Measurements from ENCODE around the gene DUS2. TPM values are rescaled to one million over a fixed set of nuclear protein-coding genes. Genes with fewer than 3 reads are reported as not detected.

The DUS2 gene
- total RNA-seq, 2 experiments from 2014 or later: 19.9 to 32.4 TPM

- peaks cover 27% of the 10 kb centered on the region for H3K4me1 ChIP-seq (ENCODE audit: insufficient read depth, low read length, poor library complexity, severe bottlenecking)
- BruUV-seq (replicated peaks): no TSS peak
- TF ChIP-seq EZH2phosphoT487 (IDR thresholded peaks at IDR 0.05; ENCODE audit: borderline replicate concordance, low read depth, low read length): no peak
- TF ChIP-seq, protein P1, sequence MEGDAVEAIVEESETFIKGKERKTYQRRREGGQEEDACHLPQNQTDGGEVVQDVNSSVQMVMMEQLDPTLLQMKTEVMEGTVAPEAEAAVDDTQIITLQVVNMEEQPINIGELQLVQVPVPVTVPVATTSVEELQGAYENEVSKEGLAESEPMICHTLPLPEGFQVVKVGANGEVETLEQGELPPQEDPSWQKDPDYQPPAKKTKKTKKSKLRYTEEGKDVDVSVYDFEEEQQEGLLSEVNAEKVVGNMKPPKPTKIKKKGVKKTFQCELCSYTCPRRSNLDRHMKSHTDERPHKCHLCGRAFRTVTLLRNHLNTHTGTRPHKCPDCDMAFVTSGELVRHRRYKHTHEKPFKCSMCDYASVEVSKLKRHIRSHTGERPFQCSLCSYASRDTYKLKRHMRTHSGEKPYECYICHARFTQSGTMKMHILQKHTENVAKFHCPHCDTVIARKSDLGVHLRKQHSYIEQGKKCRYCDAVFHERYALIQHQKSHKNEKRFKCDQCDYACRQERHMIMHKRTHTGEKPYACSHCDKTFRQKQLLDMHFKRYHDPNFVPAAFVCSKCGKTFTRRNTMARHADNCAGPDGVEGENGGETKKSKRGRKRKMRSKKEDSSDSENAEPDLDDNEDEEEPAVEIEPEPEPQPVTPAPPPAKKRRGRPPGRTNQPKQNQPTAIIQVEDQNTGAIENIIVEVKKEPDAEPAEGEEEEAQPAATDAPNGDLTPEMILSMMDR (conservative IDR thresholded peaks at IDR 0.05; ENCODE audit: low read length): no peak
- H3K79me2 ChIP-seq (ENCODE audit: insufficient read depth, low read depth, low read length): no peaks in the 10 kb centered on the region
- H3K4me3 ChIP-seq (ENCODE audit: low read depth, low read length, poor library complexity, severe bottlenecking): no peak overlapping the region
- POLR2A ChIA-PET: interaction anchor here (0.6 to 1.3 kb wide), 4 partner anchors 12 to 98 kb away, joined by 3 to 4 read pairs (median 4); partner anchors contain the start of genes DPEP2 and NFATC3
- no peak for DNase-seq (ENCODE audit: low spot score)
- no peaks in the 10 kb centered on the region for H3K36me3 ChIP-seq (ENCODE audit: insufficient read depth, low read length)
- no peak overlapping the region for H3K27ac ChIP-seq (ENCODE audit: low read depth, low read length, poor library complexity, severe bottlenecking)
- H3K4me2 ChIP-seq (ENCODE audit: low read length): no peak overlapping the region
- H2AFZ ChIP-seq (ENCODE audit: low read length): no peak overlapping the region
- H3K9me3 ChIP-seq (ENCODE audit: low read length): no peaks in the 10 kb centered on the region
- H4K20me1 ChIP-seq (ENCODE audit: insufficient read depth, low read length): no peaks in the 10 kb centered on the region
- CTCF ChIA-PET (ENCODE audit: unreplicated experiment): no interaction called here
- no peaks in the 10 kb centered on the region for H3K9me2 ChIP-seq (ENCODE audit: insufficient read depth, low read length)
- intact Hi-C loops (cut with micrococcal nuclease; ENCODE audit: unreplicated experiment): no loop called here
Measured at GRCh38 chr16:67986949-67987348, 36.1 kb upstream of the DUS2 start.

DNA sequence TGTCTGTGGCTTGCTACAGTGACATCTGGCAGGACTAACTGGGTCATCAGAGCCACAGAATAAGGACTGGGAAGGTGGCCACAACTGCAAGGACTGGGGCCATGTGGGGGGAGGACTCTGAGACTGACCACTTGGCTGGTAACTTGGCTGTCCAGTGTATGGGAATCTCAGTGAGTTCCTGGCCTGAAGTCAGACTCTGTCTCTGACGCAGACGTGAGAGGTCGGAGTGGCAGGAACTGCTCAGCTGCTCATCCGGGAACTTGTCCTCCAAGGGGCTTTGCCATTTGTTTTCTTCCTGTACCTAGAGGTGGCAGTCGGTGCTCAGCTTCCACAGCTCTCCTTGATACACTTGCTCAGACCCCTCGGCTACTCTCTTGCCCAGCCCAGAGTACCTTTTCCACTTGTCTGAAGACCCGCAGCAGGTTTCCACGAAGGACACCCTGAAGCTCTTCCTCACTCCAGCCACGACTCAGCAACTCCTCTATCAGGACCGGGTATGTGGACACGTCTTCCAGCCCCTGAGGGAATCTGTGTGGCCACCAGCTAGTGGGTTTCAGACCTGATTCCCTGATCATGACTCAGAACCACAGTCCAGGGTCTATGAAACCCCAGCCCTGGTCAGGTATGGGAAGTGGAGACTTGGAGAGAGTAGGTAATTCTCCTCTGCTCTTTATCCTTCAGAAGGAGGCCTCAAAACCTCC lies 35.5 kb upstream of the DUS2 start:
- no peak for TF ChIP-seq EZH2phosphoT487 (IDR thresholded peaks at IDR 0.05; ENCODE audit: borderline replicate concordance, low read depth, low read length)
- TF ChIP-seq, protein P1 (conservative IDR thresholded peaks at IDR 0.05; ENCODE audit: low read length): no peak
- Histone ChIP-seq H3K27ac (ENCODE audit: low read depth, low read length, poor library complexity, severe bottlenecking) (no peak overlapping the region), H3K4me1 (ENCODE audit: insufficient read depth, low read length, poor library complexity, severe bottlenecking) (peaks cover 27% of the 10 kb centered on the region), H4K20me1 (ENCODE audit: insufficient read depth, low read length) (no peaks in the 10 kb centered on the region), H3K9me3 (ENCODE audit: low read length) (no peaks in the 10 kb centered on the region), H3K4me2 (ENCODE audit: low read length) (no peak overlapping the region), H3K79me2 (ENCODE audit: insufficient read depth, low read depth, low read length) (no peaks in the 10 kb centered on the region), H2AFZ (ENCODE audit: low read length) (no peak overlapping the region), H3K36me3 (ENCODE audit: insufficient read depth, low read length) (no peaks in the 10 kb centered on the region), H3K4me3 (ENCODE audit: low read depth, low read length, poor library complexity, severe bottlenecking) (no peak overlapping the region), H3K9me2 (ENCODE audit: insufficient read depth, low read length) (no peaks in the 10 kb centered on the region)
- ChIA-PET POLR2A (interaction anchor here (0.7 to 0.8 kb wide), 2 partner anchors 11 to 1057 kb away, joined by 3 read pairs; partner anchors contain the start of gene DPEP2), CTCF (ENCODE audit: unreplicated experiment) (no interaction called here)
- no TSS peak for BruUV-seq (replicated peaks)
- DNase-seq (ENCODE audit: low spot score): no peak
- intact Hi-C loops (cut with micrococcal nuclease; ENCODE audit: unreplicated experiment): no loop called here

- Histone ChIP-seq H3K27ac (ENCODE audit: low read depth, low read length, poor library complexity, severe bottlenecking) (no peak overlapping the region), H3K9me2 (ENCODE audit: insufficient read depth, low read length) (no peaks in the 10 kb centered on the region), H3K4me2 (ENCODE audit: low read length) (no peak overlapping the region), H3K4me1 (ENCODE audit: insufficient read depth, low read length, poor library complexity, severe bottlenecking) (peaks cover 29% of the 10 kb centered on the region), H3K36me3 (ENCODE audit: insufficient read depth, low read length) (no peaks in the 10 kb centered on the region), H3K79me2 (ENCODE audit: insufficient read depth, low read depth, low read length) (no peaks in the 10 kb centered on the region), H3K4me3 (ENCODE audit: low read depth, low read length, poor library complexity, severe bottlenecking) (no peak overlapping the region), H3K9me3 (ENCODE audit: low read length) (no peaks in the 10 kb centered on the region), H2AFZ (ENCODE audit: low read length) (no peak overlapping the region), H4K20me1 (ENCODE audit: insufficient read depth, low read length) (no peaks in the 10 kb centered on the region)
- no TSS peak for BruUV-seq (replicated peaks)
- TF ChIP-seq, protein P1 (conservative IDR thresholded peaks at IDR 0.05; ENCODE audit: low read length): no peak
- TF ChIP-seq EZH2phosphoT487 (IDR thresholded peaks at IDR 0.05; ENCODE audit: borderline replicate concordance, low read depth, low read length): no peak
- ChIA-PET CTCF (ENCODE audit: unreplicated experiment) (no interaction called here), POLR2A (no interaction called here)
- no peak for DNase-seq (ENCODE audit: low spot score)
- intact Hi-C loops (cut with micrococcal nuclease; ENCODE audit: unreplicated experiment): no loop called here
Measured at GRCh38 chr16:67988675-67989074, 34.4 kb upstream of the DUS2 start.

All from OCI-LY7 (cell line).